Keratinocyte (primary cell): ENCODE measurements around the gene SLC19A1. TPM values are rescaled to one million over a fixed set of nuclear protein-coding genes. Genes with fewer than 3 reads are reported as not detected.

ENCODE experiments used
- DNase-seq: peaks from one replicate; pipeline ENCODE4 v3.0.0-alpha.2; 2011; ENCODE audit warnings: low read depth, missing footprints, low spot score
- FAIRE-seq: peaks from 2 replicates; lab custom pipeline; 2011; peaks lifted over from hg19 to GRCh38; lab: Jason Lieb, UNC
- H2AFZ ChIP-seq: 2 replicates; pipeline ENCODE4 v1.6.0; 2012; ENCODE audit warnings: low read length, control low read depth, inconsistent platforms; ENCODE audit not compliant: control insufficient read depth
- H3K27ac ChIP-seq: 2 replicates; pipeline ENCODE4 v1.5.1; 2011; ENCODE audit warnings: low read length; ENCODE audit not compliant: control insufficient read depth, insufficient read depth
- H3K27me3 ChIP-seq: 3 replicates; pipeline ENCODE4 v1.6.0; 2011; ENCODE audit warnings: low read length; ENCODE audit not compliant: control insufficient read depth, insufficient read depth; ENCODE audit errors: extremely low read depth
- H3K36me3 ChIP-seq, 2 experiments: 2 replicates in 1 of 2; 3 replicates in 1 of 2; pipeline ENCODE4 v1.5.1; 2011; ENCODE audit warnings: low read length in 2 of 2, mild to moderate bottlenecking in 1 of 2; ENCODE audit not compliant: control insufficient read depth in 2 of 2, insufficient read depth in 2 of 2; ENCODE audit errors: extremely low read depth in 1 of 2
- H3K4me1 ChIP-seq: 3 replicates; pipeline ENCODE4 v1.5.1; 2011; ENCODE audit warnings: low read length; ENCODE audit not compliant: control insufficient read depth, insufficient read depth; ENCODE audit errors: extremely low read depth
- H3K4me2 ChIP-seq: 3 replicates; pipeline ENCODE4 v1.6.0; 2011; ENCODE audit warnings: low read depth, low read length; ENCODE audit not compliant: control insufficient read depth, insufficient read depth; ENCODE audit errors: extremely low read depth
- H3K4me3 ChIP-seq, 3 experiments: fragments of 200-600 bp in 1 of 3; sonication (generic) in 1 of 3; 2 replicates in 2 of 3; 3 replicates in 1 of 3; pipeline ENCODE4 v1.5.1; 2011 to 2016; ENCODE audit warnings: low read length in 3 of 3, mild to moderate bottlenecking in 3 of 3, control low read depth in 2 of 3, inconsistent platforms in 1 of 3, low read depth in 1 of 3, mixed read lengths in 1 of 3, mixed run types in 1 of 3, moderate library complexity in 1 of 3; ENCODE audit not compliant: control insufficient read depth in 2 of 3, insufficient read depth in 2 of 3; ENCODE audit errors: extremely low read depth in 1 of 3
- H3K79me2 ChIP-seq: 2 replicates; pipeline ENCODE4 v1.6.0; 2012; ENCODE audit warnings: low read length; ENCODE audit not compliant: control insufficient read depth, insufficient read depth
- H3K9ac ChIP-seq: 3 replicates; pipeline ENCODE4 v1.6.0; 2011; ENCODE audit warnings: low read length; ENCODE audit not compliant: control insufficient read depth, insufficient read depth; ENCODE audit errors: extremely low read depth
- H3K9me1 ChIP-seq: 3 replicates; pipeline ENCODE4 v1.6.0; 2011; ENCODE audit warnings: low read length; ENCODE audit not compliant: control insufficient read depth, insufficient read depth; ENCODE audit errors: extremely low read depth
- H3K9me3 ChIP-seq: 2 replicates; pipeline ENCODE4 v1.5.1; 2012; ENCODE audit warnings: low read depth, low read length; ENCODE audit not compliant: control insufficient read depth
- H4K20me1 ChIP-seq: 3 replicates; pipeline ENCODE4 v1.6.0; 2011; ENCODE audit warnings: low read length; ENCODE audit not compliant: control insufficient read depth, insufficient read depth; ENCODE audit errors: extremely low read depth
- CTCF ChIP-seq, 3 experiments: IDR thresholded peaks in 1 of 3; conservative IDR thresholded peaks in 1 of 3; optimal IDR thresholded peaks in 1 of 3; 2 replicates in 2 of 3; 3 replicates in 1 of 3; pipeline versions ENCODE3 to v1.5.1; 2011; ENCODE audit warnings: low read length in 3 of 3, mild to moderate bottlenecking in 3 of 3, moderate library complexity in 2 of 3, control low read depth in 1 of 3, inconsistent platforms in 1 of 3; ENCODE audit not compliant: insufficient read depth in 2 of 3; ENCODE audit errors: extremely low read depth in 1 of 3
- EZH2 ChIP-seq: IDR thresholded peaks from one replicate; pipeline ENCODE4 v1.6.1; 2012; ENCODE audit warnings: inconsistent platforms, mild to moderate bottlenecking, low read length, moderate library complexity
- dilution Hi-C: fragments of 300-500 bp; cut with MboI; formaldehyde crosslinking; loops from one replicate; pipeline ENCODE4 v1.7.0; 2020; ENCODE audit warnings: low sequenced_read_pairs; ENCODE audit not compliant: extremely low pct_ligation_motif_present
- polyA plus RNA-seq, 5 experiments: library from polyadenylated mRNA; depleted of rRNA in 3 of 5; stranded (reverse) in 3 of 5; stranded (forward) in 1 of 5; unstranded in 1 of 5; fragments of >200 nt; gene quantifications; 1 replicate in 1 of 5; 2 replicates in 3 of 5; 3 replicates in 1 of 5; pipeline versions ENCODE4 v1.2.1 to v1.2.3, GENCODE V29; 2011 to 2012; ENCODE audit warnings: missing spikeins in 2 of 5, low read depth in 1 of 5, low replicate concordance in 1 of 5

The SLC19A1 gene
- polyA plus RNA-seq, 1 donor (not counting 4 experiments of a cell fraction or from before 2014, with no cell fraction given), result 3.8 TPM

DNA sequence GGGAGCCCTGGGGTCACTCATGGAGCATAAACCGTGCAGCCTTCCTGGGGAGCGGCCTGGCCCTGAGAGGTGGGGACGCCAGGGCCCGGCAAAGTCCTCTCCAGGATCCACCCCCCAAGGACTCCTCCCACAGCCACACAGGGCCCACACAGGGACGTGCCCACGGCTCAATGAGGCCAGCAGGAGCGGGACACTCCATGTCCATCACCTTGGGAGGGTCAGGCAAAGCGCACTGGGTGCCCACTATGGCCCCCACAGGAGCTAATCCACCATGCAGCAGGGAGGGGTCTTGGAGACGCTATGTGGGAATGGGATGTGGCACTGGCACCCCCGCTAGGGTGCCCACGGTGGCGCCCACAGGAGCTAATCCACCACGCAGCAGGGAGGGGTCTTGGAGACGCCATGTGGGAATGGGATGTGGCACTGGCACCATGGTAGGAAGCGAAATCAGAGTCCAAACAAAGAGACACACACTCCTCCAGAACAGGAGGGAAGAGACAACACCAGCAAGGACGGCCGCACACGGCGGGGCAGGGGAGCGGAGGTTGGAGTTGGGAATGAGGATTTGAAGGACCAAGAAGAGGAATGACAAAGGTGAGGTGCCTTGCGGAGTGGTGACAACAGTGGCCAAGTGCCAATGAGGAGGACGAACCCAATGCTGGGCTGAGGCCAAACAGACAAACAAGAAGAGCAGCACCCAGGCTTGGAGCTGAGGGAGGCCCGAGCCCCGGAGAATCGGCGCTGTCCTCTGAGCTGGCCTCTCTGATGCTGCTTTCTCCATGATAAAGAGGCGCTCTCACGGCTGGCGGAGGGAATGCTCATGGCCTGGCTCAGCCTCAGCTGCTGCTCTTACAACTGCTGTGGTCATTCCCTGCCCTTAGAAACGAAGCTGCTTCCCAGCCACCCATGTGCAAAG is 18.1 kb upstream of the SLC19A1 start:
- Histone ChIP-seq H4K20me1 (no peaks in the 10 kb centered on the region), H3K9me3 (no peaks in the 10 kb centered on the region), H3K9me1 (no peaks in the 10 kb centered on the region), H3K4me2 (no peak overlapping the region), H3K9ac (no peak overlapping the region), H2AFZ (no peak overlapping the region), H3K4me1 (no peaks in the 10 kb centered on the region), H3K27ac (no peak overlapping the region), H3K79me2 (no peaks in the 10 kb centered on the region), H3K36me3 (no peaks in the 10 kb centered on the region), H3K27me3 (peaks cover 42% of the 10 kb centered on the region), H3K4me3 (no peak overlapping the region)
- no peak for TF ChIP-seq CTCF (optimal IDR thresholded peaks at IDR 0.05 in 1 of 3, IDR thresholded peaks at IDR 0.05 in 1 of 3, conservative IDR thresholded peaks at IDR 0.05 in 1 of 3; ENCODE audit: extremely low read depth in 1 of 3, insufficient read depth in 2 of 3, low read length in 3 of 3)
- TF ChIP-seq EZH2, result no peak
- dilution Hi-C loops, result no loop called here
- FAIRE-seq (no peak), DNase-seq (no peak)

- Histone ChIP-seq H3K4me3 (no peak overlapping the region), H3K4me2 (no peak overlapping the region), H3K79me2 (no peaks in the 10 kb centered on the region), H4K20me1 (no peaks in the 10 kb centered on the region), H3K9me3 (no peaks in the 10 kb centered on the region), H3K27ac (no peak overlapping the region), H3K4me1 (no peaks in the 10 kb centered on the region), H2AFZ (no peak overlapping the region), H3K27me3 (peaks cover 38% of the 10 kb centered on the region), H3K9me1 (no peaks in the 10 kb centered on the region), H3K36me3 (no peaks in the 10 kb centered on the region), H3K9ac (no peak overlapping the region)
- no peak for TF ChIP-seq EZH2
- no peak for TF ChIP-seq CTCF (optimal IDR thresholded peaks at IDR 0.05 in 1 of 3, IDR thresholded peaks at IDR 0.05 in 1 of 3, conservative IDR thresholded peaks at IDR 0.05 in 1 of 3; ENCODE audit: extremely low read depth in 1 of 3, insufficient read depth in 2 of 3, low read length in 3 of 3)
- no peak for FAIRE-seq
- no peak for DNase-seq
- dilution Hi-C loops, result no loop called here
Observed at GRCh38 chr21:45559216-45560105, 17.2 kb upstream of the SLC19A1 start.
